Ishikawa (cell line): ENCODE data around the gene SSBP3.

Experiments used
- CEBPB ChIP-seq: IDR thresholded peaks from 2 replicates; pipeline ENCODE4 v1.6.1; 2012
- CREB1 ChIP-seq: IDR thresholded peaks from 2 replicates; pipeline ENCODE4 v1.6.1; 2012; ENCODE audit warnings: low read depth
- EGR1 ChIP-seq: IDR thresholded peaks from 2 replicates; pipeline ENCODE4 v1.6.1; 2012
- EP300 ChIP-seq: IDR thresholded peaks from 2 replicates; pipeline ENCODE4 v1.6.1; 2012; ENCODE audit warnings: borderline replicate concordance
- FOXM1 ChIP-seq: IDR thresholded peaks from 2 replicates; pipeline ENCODE4 v1.6.1; 2012; ENCODE audit warnings: low read depth, borderline replicate concordance
- NFIC ChIP-seq: IDR thresholded peaks from 2 replicates; pipeline ENCODE4 v1.6.1; 2012
- RAD21 ChIP-seq: IDR thresholded peaks from 2 replicates; pipeline ENCODE4 v1.6.1; 2012; ENCODE audit warnings: low read depth
- TAF1 ChIP-seq: IDR thresholded peaks from 2 replicates; pipeline ENCODE4 v1.6.1; 2012; ENCODE audit warnings: low read depth, mild to moderate bottlenecking
- TCF12 ChIP-seq: IDR thresholded peaks from 2 replicates; pipeline ENCODE4 v1.6.1; 2012; ENCODE audit warnings: low read depth
- TEAD4 ChIP-seq: IDR thresholded peaks from 2 replicates; pipeline ENCODE4 v1.6.1; 2012
- YY1 ChIP-seq: IDR thresholded peaks from 2 replicates; pipeline ENCODE4 v1.6.1; 2012; ENCODE audit warnings: low read depth
- ZBTB7A ChIP-seq: IDR thresholded peaks from 2 replicates; pipeline ENCODE4 v1.6.1; 2012; ENCODE audit warnings: low read depth
- TF ChIP-seq, protein P1 (sequence below): IDR thresholded peaks from 2 replicates; pipeline ENCODE4 v1.6.1; 2012
- TF ChIP-seq, protein P2 (sequence below): IDR thresholded peaks from 2 replicates; pipeline ENCODE4 v1.6.1; 2012; ENCODE audit warnings: low read depth, mild to moderate bottlenecking
- TF ChIP-seq, protein P3 (sequence below): IDR thresholded peaks from 2 replicates; pipeline ENCODE4 v1.6.1; 2012

SSBP3 gene

DNA sequence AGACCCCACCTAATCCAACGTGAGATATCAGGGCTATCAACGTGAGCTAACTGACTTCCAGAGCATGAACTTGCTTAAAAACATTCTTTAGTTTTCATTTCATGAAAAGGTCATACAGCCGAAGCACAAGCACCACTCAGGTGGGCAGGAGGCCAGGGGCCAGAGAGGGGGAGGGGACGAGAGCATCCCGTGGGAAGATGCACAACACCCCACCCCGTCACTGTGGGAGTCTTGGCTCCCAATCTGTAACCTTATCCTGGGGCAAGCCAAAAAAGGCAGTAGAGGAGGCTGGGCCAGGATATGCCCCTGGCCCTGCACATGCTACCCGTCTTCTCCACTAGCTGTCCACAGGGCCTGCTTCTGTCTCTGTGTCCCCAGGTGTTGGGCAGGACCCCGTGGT lies 31.4 kb downstream of the SSBP3 start:
- TF ChIP-seq, protein P1, sequence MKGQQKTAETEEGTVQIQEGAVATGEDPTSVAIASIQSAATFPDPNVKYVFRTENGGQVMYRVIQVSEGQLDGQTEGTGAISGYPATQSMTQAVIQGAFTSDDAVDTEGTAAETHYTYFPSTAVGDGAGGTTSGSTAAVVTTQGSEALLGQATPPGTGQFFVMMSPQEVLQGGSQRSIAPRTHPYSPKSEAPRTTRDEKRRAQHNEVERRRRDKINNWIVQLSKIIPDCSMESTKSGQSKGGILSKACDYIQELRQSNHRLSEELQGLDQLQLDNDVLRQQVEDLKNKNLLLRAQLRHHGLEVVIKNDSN: no peak
- TF ChIP-seq NFIC (0 out of 2 replicates have a peak, but pooled peaks have one; percentile 9), EGR1 (no peak), ZBTB7A (no peak), YY1 (no peak)
- TF ChIP-seq, protein P2, sequence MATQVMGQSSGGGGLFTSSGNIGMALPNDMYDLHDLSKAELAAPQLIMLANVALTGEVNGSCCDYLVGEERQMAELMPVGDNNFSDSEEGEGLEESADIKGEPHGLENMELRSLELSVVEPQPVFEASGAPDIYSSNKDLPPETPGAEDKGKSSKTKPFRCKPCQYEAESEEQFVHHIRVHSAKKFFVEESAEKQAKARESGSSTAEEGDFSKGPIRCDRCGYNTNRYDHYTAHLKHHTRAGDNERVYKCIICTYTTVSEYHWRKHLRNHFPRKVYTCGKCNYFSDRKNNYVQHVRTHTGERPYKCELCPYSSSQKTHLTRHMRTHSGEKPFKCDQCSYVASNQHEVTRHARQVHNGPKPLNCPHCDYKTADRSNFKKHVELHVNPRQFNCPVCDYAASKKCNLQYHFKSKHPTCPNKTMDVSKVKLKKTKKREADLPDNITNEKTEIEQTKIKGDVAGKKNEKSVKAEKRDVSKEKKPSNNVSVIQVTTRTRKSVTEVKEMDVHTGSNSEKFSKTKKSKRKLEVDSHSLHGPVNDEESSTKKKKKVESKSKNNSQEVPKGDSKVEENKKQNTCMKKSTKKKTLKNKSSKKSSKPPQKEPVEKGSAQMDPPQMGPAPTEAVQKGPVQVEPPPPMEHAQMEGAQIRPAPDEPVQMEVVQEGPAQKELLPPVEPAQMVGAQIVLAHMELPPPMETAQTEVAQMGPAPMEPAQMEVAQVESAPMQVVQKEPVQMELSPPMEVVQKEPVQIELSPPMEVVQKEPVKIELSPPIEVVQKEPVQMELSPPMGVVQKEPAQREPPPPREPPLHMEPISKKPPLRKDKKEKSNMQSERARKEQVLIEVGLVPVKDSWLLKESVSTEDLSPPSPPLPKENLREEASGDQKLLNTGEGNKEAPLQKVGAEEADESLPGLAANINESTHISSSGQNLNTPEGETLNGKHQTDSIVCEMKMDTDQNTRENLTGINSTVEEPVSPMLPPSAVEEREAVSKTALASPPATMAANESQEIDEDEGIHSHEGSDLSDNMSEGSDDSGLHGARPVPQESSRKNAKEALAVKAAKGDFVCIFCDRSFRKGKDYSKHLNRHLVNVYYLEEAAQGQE: no peak

DNA sequence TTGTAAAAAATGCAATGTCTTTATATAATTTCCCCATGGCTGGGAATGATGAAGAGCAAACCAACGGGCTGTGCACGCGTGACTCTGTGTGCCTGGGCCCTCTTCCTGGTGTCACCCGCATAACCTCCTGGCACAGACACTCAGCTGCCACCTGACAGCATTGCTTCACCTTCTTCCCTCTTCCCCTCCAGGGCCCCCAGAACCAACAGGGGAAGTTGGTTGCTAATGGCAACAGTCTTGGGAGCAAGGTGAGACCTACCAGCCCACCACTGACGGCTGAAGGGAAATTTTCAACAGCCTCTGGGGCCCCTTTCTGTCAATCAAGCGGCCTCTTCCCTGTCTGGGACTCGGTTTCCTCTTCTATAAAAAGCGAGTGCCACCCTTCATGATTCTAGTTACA lies 33.2 kb downstream of the SSBP3 start:
- TF ChIP-seq TEAD4 (no peak), RAD21 (no peak), CEBPB (no peak), TAF1 (no peak), EP300 (no peak), NFIC (no peak), CREB1 (no peak), EGR1 (no peak), ZBTB7A (no peak), TCF12 (no peak), FOXM1 (no peak), YY1 (no peak)
- TF ChIP-seq, protein P2: no peak
- TF ChIP-seq, protein P3, sequence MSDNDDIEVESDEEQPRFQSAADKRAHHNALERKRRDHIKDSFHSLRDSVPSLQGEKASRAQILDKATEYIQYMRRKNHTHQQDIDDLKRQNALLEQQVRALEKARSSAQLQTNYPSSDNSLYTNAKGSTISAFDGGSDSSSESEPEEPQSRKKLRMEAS: no peak
- TF ChIP-seq, protein P1: no peak

DNA sequence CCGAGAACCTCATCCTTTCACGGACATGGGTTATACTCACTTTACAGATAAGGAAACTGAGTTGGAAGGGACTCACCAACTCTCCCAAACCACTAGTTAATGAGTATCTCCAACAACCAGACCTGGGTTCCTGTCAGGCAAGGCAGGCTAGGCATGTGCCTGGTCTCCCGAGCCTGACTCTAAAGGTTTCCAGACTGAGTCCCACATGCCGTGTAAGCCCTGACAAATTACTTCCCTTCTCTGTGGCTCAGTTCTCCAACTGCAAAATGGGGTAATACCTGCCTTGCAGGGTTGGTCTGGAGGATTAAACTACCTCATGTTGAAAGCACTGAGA lies 34.3 kb downstream of the SSBP3 start:
- TF ChIP-seq, protein P2: no peak
- TF ChIP-seq TCF12 (no peak), ZBTB7A (no peak), EP300 (no peak), NFIC (no peak), RAD21 (no peak), TAF1 (no peak), YY1 (no peak), EGR1 (no peak), FOXM1 (no peak)
- TF ChIP-seq, protein P1: no peak
- TF ChIP-seq, protein P3: no peak

DNA sequence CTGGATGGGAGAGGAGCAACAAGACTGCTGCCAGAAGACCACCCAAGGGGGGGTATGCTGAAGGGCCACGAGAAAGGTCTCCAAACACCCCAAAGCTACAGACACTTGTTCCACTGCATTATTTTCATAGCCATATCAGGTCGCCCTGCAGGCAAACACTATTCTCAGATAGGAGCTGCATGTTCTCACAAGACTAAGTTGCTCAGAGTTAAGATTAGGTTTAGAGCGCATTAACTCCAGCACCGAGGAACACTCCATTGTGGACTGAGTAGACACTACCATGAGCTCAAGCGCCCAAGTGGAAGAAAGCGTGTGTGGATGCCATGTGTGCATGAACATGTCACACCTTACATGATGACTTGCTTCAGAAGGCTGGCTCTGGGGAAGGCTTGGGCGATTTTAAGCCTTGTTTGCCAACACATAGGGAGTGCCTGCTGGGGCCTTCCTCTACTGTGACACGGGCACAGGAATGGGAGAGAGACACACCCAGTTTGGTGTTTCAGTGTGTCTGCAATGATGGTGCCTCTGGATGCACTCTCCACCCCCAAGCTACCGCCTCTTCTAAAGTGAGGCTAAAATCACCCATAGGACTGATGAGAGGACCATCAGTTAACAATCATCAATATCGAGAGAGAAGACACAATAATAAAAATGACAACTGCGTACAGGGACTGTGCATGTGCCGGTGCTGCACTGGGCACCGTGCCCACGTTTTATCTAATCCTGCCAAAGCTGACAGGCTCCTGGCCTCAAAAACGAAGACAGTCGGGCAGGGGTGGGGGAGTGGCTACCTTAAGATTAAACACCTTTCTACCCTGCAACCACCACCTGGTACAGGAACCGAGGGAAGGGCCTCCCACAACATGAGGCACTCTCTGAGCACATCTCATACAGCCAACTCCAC lies 34.9 kb downstream of the SSBP3 start:
- TF ChIP-seq EP300: no peak
- TF ChIP-seq, protein P2: no peak
- no peak for TF ChIP-seq EGR1
- no peak for TF ChIP-seq FOXM1
- TF ChIP-seq TEAD4: no peak
- TF ChIP-seq, protein P3: no peak
- TF ChIP-seq ZBTB7A: no peak
- TF ChIP-seq CEBPB: no peak
- TF ChIP-seq TCF12: no peak
- TF ChIP-seq, protein P1: no peak
- TF ChIP-seq YY1: no peak
